Gastrocnemius medialis (tissue), 4 donors: ENCODE results near the gene ARHGAP26.

Experiments used
- POLR2A ChIP-seq, 2 donors: fragments of 450-650 bp; IDR thresholded peaks; one replicate each; pipeline ENCODE4 v1.6.1; 2017; ENCODE audit warnings: antibody characterized with exemption in 2 of 2, mild to moderate bottlenecking in 2 of 2, moderate library complexity in 2 of 2
- TF ChIP-seq, protein P1 (sequence below), 5 experiments: fragments of 450-650 bp in 3 of 5; fragments of 200-600 bp in 2 of 5; sonication (generic) in 2 of 5; IDR thresholded peaks in 4 of 5; conservative IDR thresholded peaks in 1 of 5; 1 replicate in 4 of 5; 2 replicates in 1 of 5; pipeline ENCODE4 v1.5.1; 2016 to 2019; ENCODE audit warnings: antibody characterized with exemption in 5 of 5, mild to moderate bottlenecking in 3 of 5, moderate library complexity in 3 of 5

DNA sequence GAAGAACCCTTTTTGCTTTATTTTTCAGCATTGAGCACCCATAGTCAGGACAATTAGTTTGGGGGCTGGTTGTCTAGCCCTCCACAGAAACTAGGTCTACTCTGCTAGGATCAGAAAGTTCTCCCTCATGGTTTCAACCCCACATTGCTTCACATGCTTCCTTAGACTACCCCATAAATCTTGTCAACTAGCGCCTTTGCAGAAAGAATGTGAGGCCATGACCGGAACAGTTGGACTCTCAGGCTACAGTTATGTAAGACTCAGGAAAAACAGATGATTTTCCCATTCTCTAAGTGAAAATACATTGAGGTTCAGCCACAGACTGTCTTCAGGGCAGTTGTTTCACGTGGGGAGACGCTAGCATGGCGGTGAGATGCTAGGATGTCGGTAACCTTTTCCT is 377.7 kb downstream of the ARHGAP26 start:
- no peak for TF ChIP-seq POLR2A (IDR thresholded peaks at IDR 0.05)
- TF ChIP-seq, protein P1, sequence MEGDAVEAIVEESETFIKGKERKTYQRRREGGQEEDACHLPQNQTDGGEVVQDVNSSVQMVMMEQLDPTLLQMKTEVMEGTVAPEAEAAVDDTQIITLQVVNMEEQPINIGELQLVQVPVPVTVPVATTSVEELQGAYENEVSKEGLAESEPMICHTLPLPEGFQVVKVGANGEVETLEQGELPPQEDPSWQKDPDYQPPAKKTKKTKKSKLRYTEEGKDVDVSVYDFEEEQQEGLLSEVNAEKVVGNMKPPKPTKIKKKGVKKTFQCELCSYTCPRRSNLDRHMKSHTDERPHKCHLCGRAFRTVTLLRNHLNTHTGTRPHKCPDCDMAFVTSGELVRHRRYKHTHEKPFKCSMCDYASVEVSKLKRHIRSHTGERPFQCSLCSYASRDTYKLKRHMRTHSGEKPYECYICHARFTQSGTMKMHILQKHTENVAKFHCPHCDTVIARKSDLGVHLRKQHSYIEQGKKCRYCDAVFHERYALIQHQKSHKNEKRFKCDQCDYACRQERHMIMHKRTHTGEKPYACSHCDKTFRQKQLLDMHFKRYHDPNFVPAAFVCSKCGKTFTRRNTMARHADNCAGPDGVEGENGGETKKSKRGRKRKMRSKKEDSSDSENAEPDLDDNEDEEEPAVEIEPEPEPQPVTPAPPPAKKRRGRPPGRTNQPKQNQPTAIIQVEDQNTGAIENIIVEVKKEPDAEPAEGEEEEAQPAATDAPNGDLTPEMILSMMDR (IDR thresholded peaks at IDR 0.05 in 4 of 5, conservative IDR thresholded peaks at IDR 0.05 in 1 of 5), result no peak
